Fibroblast of the aortic adventitia (primary cell): ENCODE data around the gene CT45A8. TPM values are rescaled to one million over a fixed set of nuclear protein-coding genes. Genes with fewer than 3 reads are reported as not detected.
"Not testable (repeated sequence)": the region's sequence is repeated elsewhere in the genome, so short reads cannot be mapped to it uniquely, and the experiment has no call there.

Experiments
- DNase-seq: peaks from one replicate; pipeline ENCODE4 v3.0.0-alpha.2; 2010; ENCODE audit warnings: low read depth
- H3K4me3 ChIP-seq: 2 replicates; pipeline ENCODE4 v1.5.1; 2011; ENCODE audit warnings: low read depth, mild to moderate bottlenecking, control low read depth, low read length, moderate library complexity
- total RNA-seq: library from RNA; depleted of rRNA; stranded (reverse); fragments of >200 nt; gene quantifications from 2 replicates; pipeline ENCODE4 v1.2.3, GENCODE V29; 2012; ENCODE audit warnings: low replicate concordance
- TF ChIP-seq, protein P1 (sequence below): IDR thresholded peaks from 2 replicates; pipeline ENCODE4 v1.5.1; 2011; ENCODE audit warnings: mild to moderate bottlenecking, low read length, control low read depth, inconsistent platforms; ENCODE audit not compliant: insufficient read depth

The CT45A8 gene, protein sequence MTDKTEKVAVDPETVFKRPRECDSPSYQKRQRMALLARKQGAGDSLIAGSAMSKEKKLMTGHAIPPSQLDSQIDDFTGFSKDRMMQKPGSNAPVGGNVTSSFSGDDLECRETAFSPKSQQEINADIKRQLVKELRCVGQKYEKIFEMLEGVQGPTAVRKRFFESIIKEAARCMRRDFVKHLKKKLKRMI
- total RNA-seq = not detected in 2 replicates

DNA sequence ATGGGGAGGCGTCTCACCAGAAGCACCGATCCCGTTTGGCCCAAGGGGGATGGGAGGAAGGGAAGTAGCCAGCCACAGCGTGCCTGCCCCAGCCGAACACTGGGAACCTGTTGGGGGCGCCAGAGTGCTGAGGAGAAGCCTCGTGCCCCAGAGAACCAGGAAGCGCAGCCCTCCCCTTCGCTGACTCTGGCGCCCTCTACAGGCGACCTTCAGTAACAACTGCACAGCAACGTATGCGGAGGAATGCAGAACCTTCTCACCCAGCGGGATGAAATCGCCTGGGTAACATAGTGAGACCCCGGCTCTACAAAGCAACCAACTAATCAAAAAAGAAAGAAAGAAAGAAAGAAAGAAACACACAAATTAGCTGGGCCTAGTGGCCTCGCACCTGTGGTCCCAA lies at the start of gene CT45A8:
Gene CT45A8, minus strand, starts transcription at position 101 of the 400 bp plus-strand sequence. CDS start 3,755 bp downstream, outside the sequence.
- not testable (repeated sequence) for H3K4me3 ChIP-seq, DNase-seq

DNA sequence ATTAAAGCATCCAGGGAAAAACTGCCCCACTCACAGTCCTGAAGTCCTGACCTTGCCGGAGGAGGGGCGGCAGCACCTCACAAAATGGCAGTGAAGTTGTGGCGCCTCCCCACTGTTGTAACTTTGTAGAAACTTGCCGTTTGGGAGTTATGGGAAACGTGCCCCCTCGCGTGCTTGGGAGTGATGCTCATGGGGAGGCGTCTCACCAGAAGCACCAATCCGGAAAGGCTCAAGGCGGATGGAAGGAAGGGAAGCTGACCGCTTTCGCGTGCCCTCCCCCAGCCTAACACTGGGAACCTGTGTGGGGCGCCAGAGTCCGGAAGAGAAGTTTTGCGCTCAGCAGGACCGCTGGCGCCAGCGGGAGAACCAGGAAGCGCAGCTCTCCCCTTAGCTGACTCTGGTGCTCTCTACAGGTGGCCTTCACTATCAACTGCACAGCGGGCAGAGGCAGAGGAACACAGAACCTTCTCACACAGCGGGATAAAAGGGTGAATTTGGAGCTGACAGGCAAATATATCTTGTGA lies 39.0 kb upstream of the CT45A8 start, which contains the start of the genes CT45A10 and SAGE1:
Gene CT45A10, minus strand, starts transcription at position 151 of the 524 bp plus-strand sequence. CDS start 8,100 bp downstream, outside the sequence.
Gene SAGE1, plus strand, starts transcription at position 423 of the 524 bp plus-strand sequence. CDS start 2,527 bp downstream, outside the sequence.
- TF ChIP-seq, protein P1, sequence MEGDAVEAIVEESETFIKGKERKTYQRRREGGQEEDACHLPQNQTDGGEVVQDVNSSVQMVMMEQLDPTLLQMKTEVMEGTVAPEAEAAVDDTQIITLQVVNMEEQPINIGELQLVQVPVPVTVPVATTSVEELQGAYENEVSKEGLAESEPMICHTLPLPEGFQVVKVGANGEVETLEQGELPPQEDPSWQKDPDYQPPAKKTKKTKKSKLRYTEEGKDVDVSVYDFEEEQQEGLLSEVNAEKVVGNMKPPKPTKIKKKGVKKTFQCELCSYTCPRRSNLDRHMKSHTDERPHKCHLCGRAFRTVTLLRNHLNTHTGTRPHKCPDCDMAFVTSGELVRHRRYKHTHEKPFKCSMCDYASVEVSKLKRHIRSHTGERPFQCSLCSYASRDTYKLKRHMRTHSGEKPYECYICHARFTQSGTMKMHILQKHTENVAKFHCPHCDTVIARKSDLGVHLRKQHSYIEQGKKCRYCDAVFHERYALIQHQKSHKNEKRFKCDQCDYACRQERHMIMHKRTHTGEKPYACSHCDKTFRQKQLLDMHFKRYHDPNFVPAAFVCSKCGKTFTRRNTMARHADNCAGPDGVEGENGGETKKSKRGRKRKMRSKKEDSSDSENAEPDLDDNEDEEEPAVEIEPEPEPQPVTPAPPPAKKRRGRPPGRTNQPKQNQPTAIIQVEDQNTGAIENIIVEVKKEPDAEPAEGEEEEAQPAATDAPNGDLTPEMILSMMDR = no peak
- no peak for DNase-seq
- H3K4me3 ChIP-seq = no peak within 1 kb of the TSS

DNA sequence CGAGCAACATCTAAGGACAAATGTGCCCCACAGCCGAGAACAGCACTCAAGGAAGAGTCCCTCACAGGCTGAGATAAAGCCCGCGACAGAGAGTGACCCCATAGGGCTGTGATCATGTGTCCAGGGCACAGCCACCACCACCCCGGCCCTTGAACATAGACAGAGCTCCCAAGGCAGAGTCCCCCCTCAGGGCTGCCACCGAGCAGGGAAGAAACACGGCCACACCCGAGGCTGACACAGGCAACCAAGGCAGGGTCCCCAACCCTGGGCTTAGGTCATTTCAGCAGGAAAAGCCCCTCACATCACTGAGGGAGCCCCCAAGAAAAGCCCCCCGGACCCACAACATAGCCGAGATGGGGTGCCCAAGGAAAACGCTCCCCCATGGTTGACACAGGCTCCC lies 38.4 kb upstream of the CT45A8 start:
- no peak overlapping the region for H3K4me3 ChIP-seq
- no peak for DNase-seq
- TF ChIP-seq, protein P1 = no peak

DNA sequence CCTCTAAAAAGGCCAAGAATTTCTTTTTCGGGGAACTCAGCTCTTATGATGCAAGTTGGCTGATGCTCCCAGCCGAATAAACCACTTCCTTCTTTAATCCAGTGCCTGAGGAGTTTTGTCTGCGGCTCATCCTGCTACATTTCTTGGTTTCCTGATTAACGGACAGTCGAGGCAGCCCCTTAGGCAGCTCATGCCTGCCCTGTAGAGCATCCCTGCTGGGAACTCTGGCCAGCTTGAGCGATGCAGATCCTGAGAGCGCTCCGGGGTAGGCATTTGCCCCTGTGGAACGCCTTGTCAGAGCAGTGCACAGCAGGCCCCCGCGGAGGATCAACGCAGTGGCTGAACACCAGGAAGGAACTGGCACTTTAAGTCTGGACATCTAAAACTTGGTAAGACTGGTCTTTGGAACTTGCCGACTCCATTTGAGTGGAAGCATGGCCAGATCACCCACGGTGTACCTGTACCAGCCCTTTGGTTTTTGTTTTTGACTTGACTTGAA lies 35.8 kb upstream of the CT45A8 start:
- no peak overlapping the region for H3K4me3 ChIP-seq
- TF ChIP-seq, protein P1 = no peak
- no peak for DNase-seq

DNA sequence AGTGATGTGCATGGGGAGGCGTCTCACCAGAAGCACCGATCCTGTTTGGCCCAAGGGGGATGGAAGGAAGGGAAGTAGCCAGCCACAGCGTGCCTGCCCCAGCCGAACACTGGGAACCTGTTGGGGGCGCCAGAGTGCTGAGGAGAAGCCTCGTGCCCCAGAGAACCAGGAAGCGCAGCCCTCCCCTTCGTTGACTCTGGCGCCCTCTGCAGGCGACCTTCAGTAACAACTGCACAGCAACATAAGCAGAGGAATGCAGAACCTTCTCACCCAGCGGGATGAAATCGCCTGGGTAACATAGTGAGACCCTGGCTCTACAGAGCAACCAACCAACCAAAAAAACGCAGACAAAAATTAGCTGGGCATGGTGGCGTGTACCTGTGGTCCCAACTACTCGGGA lies 34.6 kb upstream of the CT45A8 start:
- not testable (repeated sequence) for DNase-seq, H3K4me3 ChIP-seq

DNA sequence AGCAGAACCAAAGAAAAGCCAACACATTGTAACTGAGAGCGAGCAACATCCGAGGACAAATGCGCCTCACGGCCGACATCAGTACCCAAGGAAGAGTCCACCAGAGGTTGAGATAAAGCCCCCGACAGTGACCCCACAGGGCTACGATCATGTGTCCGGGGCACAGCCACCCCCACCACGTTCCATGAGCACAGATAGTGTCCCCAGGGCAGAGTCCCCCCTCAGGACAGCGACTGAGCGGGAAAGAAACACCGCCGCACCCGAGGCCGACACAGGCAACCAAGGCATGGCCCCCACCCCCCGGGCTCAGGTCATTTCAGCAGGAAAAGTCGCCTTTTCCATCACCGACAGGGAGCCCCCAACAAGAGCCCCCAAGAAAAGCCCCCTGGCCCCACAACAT lies 33.9 kb upstream of the CT45A8 start:
- DNase-seq, H3K4me3 ChIP-seq: not testable (repeated sequence)

DNA sequence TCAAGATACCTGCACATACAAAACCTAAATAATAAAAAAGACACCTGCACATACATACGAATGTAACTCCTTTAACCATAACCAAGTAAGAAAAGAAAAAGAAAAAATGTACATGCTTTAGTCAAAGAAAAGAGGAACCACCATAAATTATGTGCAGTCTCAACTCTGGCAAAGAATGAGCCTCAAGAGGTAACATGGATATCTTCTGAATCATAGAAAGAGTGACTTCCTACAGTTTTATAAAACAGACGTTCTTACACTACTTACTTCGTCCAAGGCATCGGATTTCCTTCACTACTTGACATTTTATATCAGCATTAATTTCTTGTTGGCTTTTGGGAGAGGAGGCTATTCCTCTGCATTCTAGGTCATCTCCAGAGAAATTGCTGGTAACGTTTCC lies 28.4 kb upstream of the CT45A8 start:
- DNase-seq, H3K4me3 ChIP-seq: not testable (repeated sequence)

DNA sequence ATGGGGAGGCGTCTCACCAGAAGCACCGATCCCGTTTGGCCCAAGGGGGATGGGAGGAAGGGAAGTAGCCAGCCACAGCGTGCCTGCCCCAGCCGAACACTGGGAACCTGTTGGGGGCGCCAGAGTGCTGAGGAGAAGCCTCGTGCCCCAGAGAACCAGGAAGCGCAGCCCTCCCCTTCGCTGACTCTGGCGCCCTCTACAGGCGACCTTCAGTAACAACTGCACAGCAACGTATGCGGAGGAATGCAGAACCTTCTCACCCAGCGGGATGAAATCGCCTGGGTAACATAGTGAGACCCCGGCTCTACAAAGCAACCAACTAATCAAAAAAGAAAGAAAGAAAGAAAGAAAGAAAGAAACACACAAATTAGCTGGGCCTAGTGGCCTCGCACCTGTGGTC lies 17.4 kb upstream of the CT45A8 start, which contains the start of gene CT45A9:
Gene CT45A9, minus strand, starts transcription at position 101 of the 400 bp plus-strand sequence. CDS start 3,751 bp downstream, outside the sequence.
- not testable (repeated sequence) for DNase-seq

DNA sequence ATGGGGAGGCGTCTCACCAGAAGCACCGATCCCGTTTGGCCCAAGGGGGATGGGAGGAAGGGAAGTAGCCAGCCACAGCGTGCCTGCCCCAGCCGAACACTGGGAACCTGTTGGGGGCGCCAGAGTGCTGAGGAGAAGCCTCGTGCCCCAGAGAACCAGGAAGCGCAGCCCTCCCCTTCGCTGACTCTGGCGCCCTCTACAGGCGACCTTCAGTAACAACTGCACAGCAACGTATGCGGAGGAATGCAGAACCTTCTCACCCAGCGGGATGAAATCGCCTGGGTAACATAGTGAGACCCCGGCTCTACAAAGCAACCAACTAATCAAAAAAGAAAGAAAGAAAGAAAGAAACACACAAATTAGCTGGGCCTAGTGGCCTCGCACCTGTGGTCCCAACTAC lies 17.2 kb downstream of the CT45A8 start, which contains the start of gene CT45A7:
Gene CT45A7, minus strand, starts transcription at position 101 of the 400 bp plus-strand sequence. CDS start 3,747 bp downstream, outside the sequence.
- H3K4me3 ChIP-seq, DNase-seq: not testable (repeated sequence)

More for the DNA sequence above, 17.4 kb upstream of the CT45A8 start, which contains the start of gene CT45A9:
- not testable (repeated sequence) for H3K4me3 ChIP-seq

DNA sequence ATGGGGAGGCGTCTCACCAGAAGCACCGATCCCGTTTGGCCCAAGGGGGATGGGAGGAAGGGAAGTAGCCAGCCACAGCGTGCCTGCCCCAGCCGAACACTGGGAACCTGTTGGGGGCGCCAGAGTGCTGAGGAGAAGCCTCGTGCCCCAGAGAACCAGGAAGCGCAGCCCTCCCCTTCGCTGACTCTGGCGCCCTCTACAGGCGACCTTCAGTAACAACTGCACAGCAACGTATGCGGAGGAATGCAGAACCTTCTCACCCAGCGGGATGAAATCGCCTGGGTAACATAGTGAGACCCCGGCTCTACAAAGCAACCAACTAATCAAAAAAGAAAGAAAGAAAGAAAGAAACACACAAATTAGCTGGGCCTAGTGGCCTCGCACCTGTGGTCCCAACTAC lies 34.4 kb downstream of the CT45A8 start, which contains the start of gene CT45A2:
Gene CT45A2, minus strand, starts transcription at position 101 of the 400 bp plus-strand sequence. CDS start 3,747 bp downstream, outside the sequence.
- not testable (repeated sequence) for H3K4me3 ChIP-seq, DNase-seq

DNA sequence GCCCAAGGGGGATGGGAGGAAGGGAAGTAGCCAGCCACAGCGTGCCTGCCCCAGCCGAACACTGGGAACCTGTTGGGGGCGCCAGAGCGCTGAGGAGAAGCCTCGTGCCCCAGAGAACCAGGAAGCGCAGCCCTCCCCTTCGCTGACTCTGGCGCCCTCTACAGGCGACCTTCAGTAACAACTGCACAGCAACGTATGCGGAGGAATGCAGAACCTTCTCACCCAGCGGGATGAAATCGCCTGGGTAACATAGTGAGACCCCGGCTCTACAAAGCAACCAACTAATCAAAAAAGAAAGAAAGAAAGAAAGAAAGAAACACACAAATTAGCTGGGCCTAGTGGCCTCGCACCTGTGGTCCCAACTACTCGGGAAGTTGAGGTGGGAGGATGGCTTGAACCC lies 51.7 kb downstream of the CT45A8 start, which contains the start of gene CT45A6:
Gene CT45A6, minus strand, starts transcription at position 101 of the 400 bp plus-strand sequence. CDS start 3,794 bp downstream, outside the sequence.
- not testable (repeated sequence) for DNase-seq, H3K4me3 ChIP-seq
